ENCODE results near the gene FAT1. TPM values are rescaled to one million over a fixed set of nuclear protein-coding genes. Genes with fewer than 3 reads are reported as not detected.
A peak's percentile ranks its signal among the peaks of the same experiment; 100 is the strongest.

FAT1 gene
- total and polyA plus RNA-seq, 9 of the 15 experiments (the other 6 are each of a cell fraction or from before 2014, with no cell fraction given), result 6.0 to 38.4 (median 21.4) TPM

DNA sequence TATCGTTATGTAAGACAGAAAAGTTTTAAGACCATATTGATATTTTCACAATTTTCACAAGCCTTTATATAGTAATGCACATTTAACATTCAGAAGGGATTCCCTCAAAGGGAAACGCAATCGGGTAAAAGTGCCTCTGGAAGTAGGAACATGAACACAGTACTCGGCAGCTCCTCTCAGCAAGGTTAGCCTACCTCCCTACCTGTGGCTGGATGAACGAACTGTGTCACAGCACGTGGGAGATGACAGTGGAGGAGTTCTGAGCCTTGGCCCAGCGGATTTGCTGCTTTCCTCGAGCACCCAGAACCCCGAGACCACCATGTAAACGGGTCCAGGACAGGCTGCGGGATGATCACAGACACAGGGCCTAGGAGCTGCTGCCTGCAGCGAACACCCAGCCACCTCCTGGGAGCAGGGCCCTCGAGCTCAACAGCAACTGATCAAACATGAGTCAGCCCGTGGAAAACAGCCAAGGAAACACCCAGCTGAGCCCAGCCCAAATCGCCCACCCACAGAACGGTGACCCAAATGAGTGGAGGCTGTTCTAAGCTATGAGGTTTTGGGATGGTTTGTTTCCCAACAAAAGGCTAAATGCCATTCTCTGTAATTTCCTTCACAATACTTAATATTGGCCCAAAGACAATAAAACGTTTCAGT lies 30.4 kb downstream of the FAT1 start (continued):
- peak in 1 of 2 experiments; percentile 65; a peak in 1 of 4 replicates for TF ChIP-seq FOXA3 (CRISPR knock-in tag; conservative IDR thresholded peaks at IDR 0.05 in 1 of 2, IDR thresholded peaks at IDR 0.05 in 1 of 2)
- no peak for TF ChIP-seq ZFPM2 (CRISPR knock-in tag; IDR thresholded peaks at IDR 0.05)
- no peak for TF ChIP-seq WHSC1 (IDR thresholded peaks at IDR 0.05; ENCODE audit: low read length)
- TF ChIP-seq FOSL1 (tag; conservative IDR thresholded peaks at IDR 0.05), result peak; percentile 75
- TF ChIP-seq TAF7 (tag; IDR thresholded peaks at IDR 0.05), result no peak

GRCh38 chr4:186691396-186691795 lies 32.3 kb downstream of the FAT1 start:
- WGBS (ENCODE audit: insufficient coverage, low coverage, missing lambda C conversion rate), result 58% methylated on average over 5 of the region's 5 CpGs
- H3K9me3 ChIP-seq (replicated peaks; ENCODE audit: control insufficient read depth, insufficient read depth, low read depth, low read length), result no peaks in the 10 kb centered on the region
- H3K9me1 ChIP-seq (ENCODE audit: control insufficient read depth, insufficient read depth, low read length), result no peaks in the 10 kb centered on the region
- H3K27ac ChIP-seq (ENCODE audit: extremely low read depth, low read depth, low read length), result no peak overlapping the region
- POLR2A ChIA-PET, result no interaction called here
- no peak overlapping the region for H3K9ac ChIP-seq (ENCODE audit: insufficient read depth in 1 of 2, low read depth in 2 of 2, low read length in 2 of 2)
- FAIRE-seq, result no peak
- intact Hi-C loops (cut with micrococcal nuclease) (no loop called here), in situ Hi-C loops (cut with MboI) (no loop called here)
- H3K4me3 ChIP-seq, result no peak overlapping the region
- H4K20me1 ChIP-seq (replicated peaks; ENCODE audit: control insufficient read depth, insufficient read depth, low read length), result no peaks in the 10 kb centered on the region
- CTCF ChIA-PET (ENCODE audit: low intra/inter-chr PET ratio), result no interaction called here
- H3K36me3 ChIP-seq (ENCODE audit: control insufficient read depth, insufficient read depth, low read length), result no peaks in the 10 kb centered on the region
- H3K27me3 ChIP-seq (ENCODE audit: control insufficient read depth in 2 of 2, insufficient read depth in 2 of 2, low read length in 2 of 2), result no peaks in the 10 kb centered on the region
- ATAC-seq, result no peak
- DNase-seq (ENCODE audit: extremely low read depth in 1 of 4, low spot score in 3 of 4), result no peak
- H3K4me1 ChIP-seq (replicated peaks in 1 of 2; ENCODE audit: control insufficient read depth in 2 of 2, insufficient read depth in 2 of 2, low read length in 2 of 2), result peaks cover 4 to 8% of the 10 kb centered on the region in 2 experiments; a peak in 3 of 5 replicates
- H3K79me2 ChIP-seq (ENCODE audit: control insufficient read depth, insufficient read depth, low read length), result no peaks in the 10 kb centered on the region
- H2AFZ ChIP-seq (ENCODE audit: low read depth, low read length), result no peak overlapping the region
- H3K4me2 ChIP-seq (ENCODE audit: insufficient read depth, low read length), result no peak overlapping the region
- no TSS peak for BruUV-seq (replicated peaks)
- TF ChIP-seq, protein P1, sequence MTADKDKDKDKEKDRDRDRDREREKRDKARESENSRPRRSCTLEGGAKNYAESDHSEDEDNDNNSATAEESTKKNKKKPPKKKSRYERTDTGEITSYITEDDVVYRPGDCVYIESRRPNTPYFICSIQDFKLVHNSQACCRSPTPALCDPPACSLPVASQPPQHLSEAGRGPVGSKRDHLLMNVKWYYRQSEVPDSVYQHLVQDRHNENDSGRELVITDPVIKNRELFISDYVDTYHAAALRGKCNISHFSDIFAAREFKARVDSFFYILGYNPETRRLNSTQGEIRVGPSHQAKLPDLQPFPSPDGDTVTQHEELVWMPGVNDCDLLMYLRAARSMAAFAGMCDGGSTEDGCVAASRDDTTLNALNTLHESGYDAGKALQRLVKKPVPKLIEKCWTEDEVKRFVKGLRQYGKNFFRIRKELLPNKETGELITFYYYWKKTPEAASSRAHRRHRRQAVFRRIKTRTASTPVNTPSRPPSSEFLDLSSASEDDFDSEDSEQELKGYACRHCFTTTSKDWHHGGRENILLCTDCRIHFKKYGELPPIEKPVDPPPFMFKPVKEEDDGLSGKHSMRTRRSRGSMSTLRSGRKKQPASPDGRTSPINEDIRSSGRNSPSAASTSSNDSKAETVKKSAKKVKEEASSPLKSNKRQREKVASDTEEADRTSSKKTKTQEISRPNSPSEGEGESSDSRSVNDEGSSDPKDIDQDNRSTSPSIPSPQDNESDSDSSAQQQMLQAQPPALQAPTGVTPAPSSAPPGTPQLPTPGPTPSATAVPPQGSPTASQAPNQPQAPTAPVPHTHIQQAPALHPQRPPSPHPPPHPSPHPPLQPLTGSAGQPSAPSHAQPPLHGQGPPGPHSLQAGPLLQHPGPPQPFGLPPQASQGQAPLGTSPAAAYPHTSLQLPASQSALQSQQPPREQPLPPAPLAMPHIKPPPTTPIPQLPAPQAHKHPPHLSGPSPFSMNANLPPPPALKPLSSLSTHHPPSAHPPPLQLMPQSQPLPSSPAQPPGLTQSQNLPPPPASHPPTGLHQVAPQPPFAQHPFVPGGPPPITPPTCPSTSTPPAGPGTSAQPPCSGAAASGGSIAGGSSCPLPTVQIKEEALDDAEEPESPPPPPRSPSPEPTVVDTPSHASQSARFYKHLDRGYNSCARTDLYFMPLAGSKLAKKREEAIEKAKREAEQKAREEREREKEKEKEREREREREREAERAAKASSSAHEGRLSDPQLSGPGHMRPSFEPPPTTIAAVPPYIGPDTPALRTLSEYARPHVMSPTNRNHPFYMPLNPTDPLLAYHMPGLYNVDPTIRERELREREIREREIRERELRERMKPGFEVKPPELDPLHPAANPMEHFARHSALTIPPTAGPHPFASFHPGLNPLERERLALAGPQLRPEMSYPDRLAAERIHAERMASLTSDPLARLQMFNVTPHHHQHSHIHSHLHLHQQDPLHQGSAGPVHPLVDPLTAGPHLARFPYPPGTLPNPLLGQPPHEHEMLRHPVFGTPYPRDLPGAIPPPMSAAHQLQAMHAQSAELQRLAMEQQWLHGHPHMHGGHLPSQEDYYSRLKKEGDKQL (CRISPR knock-in tag; IDR thresholded peaks at IDR 0.05; ENCODE audit: borderline replicate concordance), result no peak
- TF ChIP-seq ATF7 (IDR thresholded peaks at IDR 0.05) (no peak), ZBTB2 (IDR thresholded peaks at IDR 0.05) (no peak), BDP1 (IDR thresholded peaks at IDR 0.05; ENCODE audit: insufficient read depth, insufficient read length) (no peak), BRD4 (IDR thresholded peaks at IDR 0.05) (no peak), PPARD (CRISPR knock-in tag; IDR thresholded peaks at IDR 0.05) (no peak), ZNF121 (CRISPR knock-in tag; conservative IDR thresholded peaks at IDR 0.05) (peak; percentile 88)
